ENCODE results near the gene RAB21. TPM values are rescaled to one million over a fixed set of nuclear protein-coding genes. Genes with fewer than 3 reads are reported as not detected.
A peak's percentile ranks its signal among the peaks of the same experiment; 100 is the strongest.

RAB21 gene
- total RNA-seq, 1 donor from 2014 or later, result 170 TPM

GRCh38 chr12:71771069-71771468 lies 16.4 kb downstream of the RAB21 start:
- no peaks in the 10 kb centered on the region for H3K9me3 ChIP-seq (replicated peaks)
- H3K4me3 ChIP-seq, result no peak overlapping the region
- intact Hi-C loops (cut with micrococcal nuclease), result no loop called here
- no peak for TF ChIP-seq CTCF (IDR thresholded peaks at IDR 0.05; ENCODE audit: borderline replicate concordance)
- peaks cover 57% of the 10 kb centered on the region for H3K36me3 ChIP-seq
- no peak for DNase-seq
- H3K27me3 ChIP-seq (ENCODE audit: low read depth), result no peaks in the 10 kb centered on the region
- no peak overlapping the region for H3K27ac ChIP-seq (replicated peaks)
- peaks cover 81% of the 10 kb centered on the region for H3K4me1 ChIP-seq

DNA sequence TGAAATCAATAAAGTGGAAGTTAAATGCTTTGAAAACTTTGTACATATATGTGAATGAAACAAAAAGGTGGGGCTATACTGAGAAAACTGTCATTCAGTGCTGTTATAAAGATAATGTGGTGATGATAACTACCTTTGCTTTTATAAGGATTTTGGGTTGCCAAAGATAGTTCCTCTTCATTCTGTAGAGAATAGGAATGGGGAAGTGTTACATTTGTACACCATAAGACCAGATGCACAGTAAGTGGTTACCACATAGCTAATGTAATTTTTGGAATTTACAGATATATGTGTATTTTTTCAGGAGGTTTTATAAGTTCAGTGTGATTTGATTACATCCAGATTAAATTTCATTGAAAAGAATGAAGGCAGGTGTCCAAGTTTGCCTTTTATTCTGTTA lies 18.1 kb downstream of the RAB21 start:
- no peaks in the 10 kb centered on the region for H3K27me3 ChIP-seq (ENCODE audit: low read depth)
- H3K4me1 ChIP-seq, result peaks cover 67% of the 10 kb centered on the region
- DNase-seq, result no peak
- H3K4me3 ChIP-seq, result no peak overlapping the region
- H3K36me3 ChIP-seq, result peaks cover 57% of the 10 kb centered on the region
- H3K27ac ChIP-seq (replicated peaks), result no peak overlapping the region
- no peak for TF ChIP-seq CTCF (IDR thresholded peaks at IDR 0.05; ENCODE audit: borderline replicate concordance)
- intact Hi-C loops (cut with micrococcal nuclease), result no loop called here
- no peaks in the 10 kb centered on the region for H3K9me3 ChIP-seq (replicated peaks)

- DNase-seq, result no peak
- peaks cover 46% of the 10 kb centered on the region for H3K36me3 ChIP-seq
- peaks cover 30% of the 10 kb centered on the region for H3K4me1 ChIP-seq
- no peak overlapping the region for H3K4me3 ChIP-seq
- no peaks in the 10 kb centered on the region for H3K27me3 ChIP-seq (ENCODE audit: low read depth)
- intact Hi-C loops (cut with micrococcal nuclease), result loop anchor here (2.0 to 10.0 kb wide), 2 partner anchors 62 to 124 kb away; no protein-coding TSS in a partner anchor
- H3K9me3 ChIP-seq (replicated peaks), result no peaks in the 10 kb centered on the region
- H3K27ac ChIP-seq (replicated peaks), result no peak overlapping the region
- peak; percentile 79 for TF ChIP-seq CTCF (IDR thresholded peaks at IDR 0.05; ENCODE audit: borderline replicate concordance)
Measured at GRCh38 chr12:71780237-71780822, 25.7 kb downstream of the RAB21 start.

- Histone ChIP-seq H3K4me3 (no peak overlapping the region), H3K9me3 (replicated peaks) (no peaks in the 10 kb centered on the region), H3K27me3 (ENCODE audit: low read depth) (no peaks in the 10 kb centered on the region), H3K27ac (replicated peaks) (no peak overlapping the region), H3K4me1 (peaks cover 35% of the 10 kb centered on the region), H3K36me3 (peaks cover 55% of the 10 kb centered on the region)
- TF ChIP-seq CTCF (IDR thresholded peaks at IDR 0.05; ENCODE audit: borderline replicate concordance), result no peak
- DNase-seq, result no peak
- intact Hi-C loops (cut with micrococcal nuclease), result loop anchor here (10.0 kb wide), 1 partner anchor 123 kb away; no protein-coding TSS in a partner anchor
Measured at GRCh38 chr12:71782017-71782416, 27.4 kb downstream of the RAB21 start.

DNA sequence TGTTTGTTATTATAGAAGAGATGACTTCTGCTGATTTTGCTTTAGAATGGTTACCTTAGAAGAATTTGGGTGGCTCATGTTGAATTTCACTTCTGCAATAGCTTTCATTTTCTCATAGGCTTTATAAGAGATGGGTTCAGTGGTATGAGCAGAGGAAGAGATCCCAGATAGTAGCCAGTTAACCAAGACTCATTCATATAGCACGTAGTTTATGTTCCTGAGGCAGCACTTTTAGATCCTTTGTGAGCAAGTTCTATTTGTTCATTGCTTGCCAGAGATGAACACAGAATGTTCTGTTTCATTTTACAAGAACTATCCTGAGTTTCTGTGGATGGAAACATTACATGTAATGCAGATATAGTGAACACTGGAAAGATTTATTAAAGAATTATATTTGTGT lies 32.2 kb downstream of the RAB21 start:
- no peak for TF ChIP-seq CTCF (IDR thresholded peaks at IDR 0.05; ENCODE audit: borderline replicate concordance)
- Histone ChIP-seq H3K27ac (replicated peaks) (no peak overlapping the region), H3K27me3 (ENCODE audit: low read depth) (no peaks in the 10 kb centered on the region), H3K4me1 (peaks cover 30% of the 10 kb centered on the region), H3K4me3 (no peak overlapping the region), H3K36me3 (peaks cover 58% of the 10 kb centered on the region), H3K9me3 (replicated peaks) (no peaks in the 10 kb centered on the region)
- intact Hi-C loops (cut with micrococcal nuclease), result loop anchor here (10.0 kb wide), 1 partner anchor 118 kb away; no protein-coding TSS in a partner anchor
- DNase-seq, result no peak
